GM08714 (cell line): ENCODE measurements around the gene ZNF229.
"Not testable (repeated sequence)": the region's sequence is repeated elsewhere in the genome, so short reads cannot be mapped to it uniquely, and the experiment has no call there.

Experiments
- H3K4me3 ChIP-seq: fragments of 200-500 bp; sonication (Bioruptor generic); 2 replicates; pipeline ENCODE4 v1.5.1; 2014; ENCODE audit warnings: mild to moderate bottlenecking, low read length, inconsistent platforms
- ZNF274 ChIP-seq: IDR thresholded peaks from 2 replicates; pipeline ENCODE4 v1.6.1; 2012; ENCODE audit warnings: mild to moderate bottlenecking, low read depth, low read length

ZNF229 gene

GRCh38 chr19:44447916-44448674, at the start of gene ZNF229:
Gene ZNF229 (minus strand): TSS chr19:44448472. CDS start chr19:44442847, 5,625 bp downstream.
- TF ChIP-seq ZNF274 = no peak
- H3K4me3 ChIP-seq = peak within 1 kb of the TSS; percentile 60; the same call in 1 of the 2 replicates

GRCh38 chr19:44496711-44497110, 48.4 kb upstream of the ZNF229 start:
- TF ChIP-seq ZNF274 = no peak

GRCh38 chr19:44476559-44477408, 28.5 kb upstream of the ZNF229 start:
- TF ChIP-seq ZNF274 = peak; percentile 98
- no peak overlapping the region for H3K4me3 ChIP-seq

More at GRCh38 chr19:44496711-44497110, 48.4 kb upstream of the ZNF229 start:
- H3K4me3 ChIP-seq = no peak overlapping the region

GRCh38 chr19:44468730-44469129, 20.5 kb upstream of the ZNF229 start:
- H3K4me3 ChIP-seq = not testable (repeated sequence)

- not testable (repeated sequence) for H3K4me3 ChIP-seq
These were observed 14.5 kb upstream of the ZNF229 start for GRCh38 chr19:44462600-44463286.

GRCh38 chr19:44456016-44456415, 7.7 kb upstream of the ZNF229 start:
- not testable (repeated sequence) for H3K4me3 ChIP-seq

- no peak for TF ChIP-seq ZNF274
- H3K4me3 ChIP-seq = no peak overlapping the region
These were observed 6.8 kb upstream of the ZNF229 start for GRCh38 chr19:44455100-44455499.

- no peak for TF ChIP-seq ZNF274
- H3K4me3 ChIP-seq = no peak overlapping the region
These were observed 4.1 kb upstream of the ZNF229 start for GRCh38 chr19:44452367-44452766.

- H3K4me3 ChIP-seq = no peak overlapping the region
- TF ChIP-seq ZNF274 = no peak
These were observed 3.4 kb upstream of the ZNF229 start for GRCh38 chr19:44451687-44452086.

GRCh38 chr19:44438441-44438840, 9.8 kb downstream of the ZNF229 start:
- no peak for TF ChIP-seq ZNF274
- no peak overlapping the region for H3K4me3 ChIP-seq

- H3K4me3 ChIP-seq = no peak overlapping the region
- TF ChIP-seq ZNF274 = no peak
These were observed 12.8 kb downstream of the ZNF229 start for GRCh38 chr19:44435441-44435840.

GRCh38 chr19:44430956-44431355, 17.3 kb downstream of the ZNF229 start:
- TF ChIP-seq ZNF274 = no peak
- no peak overlapping the region for H3K4me3 ChIP-seq

GRCh38 chr19:44415553-44415952, 32.7 kb downstream of the ZNF229 start:
- H3K4me3 ChIP-seq = not testable (repeated sequence)
